Prostate gland (tissue), 2 donors: ENCODE data around the gene CHCHD4. TPM values are rescaled to one million over a fixed set of nuclear protein-coding genes. Genes with fewer than 3 reads are reported as not detected.
"Not testable (repeated sequence)": the region's sequence is repeated elsewhere in the genome, so short reads cannot be mapped to it uniquely, and the experiment has no call there.

Source experiments
- DNase-seq: peaks from one replicate; pipeline ENCODE4 v3.0.0-alpha.2; 2019; ENCODE audit warnings: low spot score
- H3K27ac ChIP-seq, 2 donors: fragments of 200-600 bp; sonication (generic); 2 replicates each; pipeline ENCODE4 v1.5.1; 2017 to 2019
- H3K27me3 ChIP-seq: fragments of 200-600 bp; sonication (generic); replicated peaks from 2 replicates; pipeline ENCODE4 v1.5.1; 2019; ENCODE audit not compliant: insufficient read depth
- H3K36me3 ChIP-seq, 2 donors: fragments of 200-600 bp; sonication (generic); 1 replicate in 1 of 2; 2 replicates in 1 of 2; pipeline versions ENCODE4 v1.5.1 to v1.8.1; 2017 to 2019
- H3K4me1 ChIP-seq: fragments of 200-600 bp; sonication (generic); replicated peaks from 2 replicates; pipeline ENCODE4 v1.5.1; 2019
- H3K4me3 ChIP-seq, 2 donors: fragments of 200-600 bp; sonication (generic); 2 replicates each; pipeline ENCODE4 v1.5.1; 2017 to 2019
- H3K9me3 ChIP-seq: fragments of 200-600 bp; sonication (generic); 2 replicates; pipeline ENCODE4 v1.5.1; 2017
- CTCF ChIP-seq, 4 experiments: fragments of 200-600 bp in 2 of 4; fragments of 450-650 bp in 2 of 4; sonication (generic) in 2 of 4; IDR thresholded peaks; 1 replicate in 3 of 4; 2 replicates in 1 of 4; pipeline ENCODE4 v1.5.1; 2016 to 2019; ENCODE audit warnings: antibody characterized with exemption in 4 of 4, mild to moderate bottlenecking in 2 of 4, moderate library complexity in 2 of 4
- POLR2A ChIP-seq: fragments of 450-650 bp; IDR thresholded peaks from one replicate; pipeline ENCODE4 v1.6.1; 2016; ENCODE audit warnings: antibody characterized with exemption, mild to moderate bottlenecking
- POLR2AphosphoS5 ChIP-seq: sonication (generic); formaldehyde crosslinking; IDR thresholded peaks from one replicate; pipeline ENCODE4 v1.6.1; 2017; ENCODE audit warnings: antibody characterized with exemption
- WGBS: methylation state at CpG from one replicate; pipeline ENCODE4 v1.1.5; 2018; 5-methylcytosine and 5-hydroxymethylcytosine counted together
- intact Hi-C: fragments of 100-400 bp; cut with DNase I; formaldehyde crosslinking; loops from one replicate; pipeline ENCODE4 v1.14.2; 2022
- total RNA-seq, 2 donors: library from RNA; depleted of rRNA; stranded (reverse); fragments of >200 nt; gene quantifications; one replicate each; pipeline ENCODE4 v1.1.0, GENCODE V29; 2016

CHCHD4 gene
- total RNA-seq, 2 donors from 2014 or later = 12.1 to 14.8 TPM

GRCh38 chr3:14092464-14092863 is 32.2 kb downstream of the CHCHD4 start:
- Histone ChIP-seq H3K27ac (no peak overlapping the region), H3K27me3 (no peaks in the 10 kb centered on the region), H3K4me1 (no peaks in the 10 kb centered on the region), H3K36me3 (no peaks in the 10 kb centered on the region), H3K9me3 (no peaks in the 10 kb centered on the region), H3K4me3 (no peak overlapping the region)
- 90% methylated on average over 2 of the region's 2 CpGs for WGBS
- no peak for DNase-seq
- TF ChIP-seq POLR2A (no peak), CTCF (IDR thresholded peaks at IDR 0.05) (no peak), POLR2AphosphoS5 (no peak)
- intact Hi-C loops = no loop called here

- H3K27ac ChIP-seq, H3K9me3 ChIP-seq, H3K36me3 ChIP-seq, H3K4me1 ChIP-seq, H3K27me3 ChIP-seq, DNase-seq, intact Hi-C loops, H3K4me3 ChIP-seq: not testable (repeated sequence)
- WGBS = 98% methylated on average over 2 of the region's 5 CpGs
Measured at GRCh38 chr3:14091959-14092358, 32.7 kb downstream of the CHCHD4 start.

GRCh38 chr3:14087461-14087860 is 37.2 kb downstream of the CHCHD4 start:
- 88% methylated on average over 5 of the region's 5 CpGs for WGBS
- H3K27me3 ChIP-seq, H3K27ac ChIP-seq, H3K4me1 ChIP-seq, H3K4me3 ChIP-seq, H3K9me3 ChIP-seq, intact Hi-C loops, H3K36me3 ChIP-seq, DNase-seq: not testable (repeated sequence)

- no peak for DNase-seq
- H3K9me3 ChIP-seq = no peaks in the 10 kb centered on the region
- intact Hi-C loops = no loop called here
- no peaks in the 10 kb centered on the region for H3K36me3 ChIP-seq
- H3K4me1 ChIP-seq = no peaks in the 10 kb centered on the region
- 87% methylated on average over 5 of the region's 5 CpGs for WGBS
- TF ChIP-seq CTCF (IDR thresholded peaks at IDR 0.05) (no peak), POLR2A (no peak), POLR2AphosphoS5 (no peak)
- no peak overlapping the region for H3K4me3 ChIP-seq
- H3K27ac ChIP-seq = no peak overlapping the region
- H3K27me3 ChIP-seq = no peaks in the 10 kb centered on the region
Measured at GRCh38 chr3:14082108-14082657, 42.5 kb downstream of the CHCHD4 start.

GRCh38 chr3:14077310-14077709 is 47.4 kb downstream of the CHCHD4 start:
- intact Hi-C loops = no loop called here
- H3K4me3 ChIP-seq = no peak overlapping the region
- H3K4me1 ChIP-seq = no peaks in the 10 kb centered on the region
- no peaks in the 10 kb centered on the region for H3K36me3 ChIP-seq
- no peaks in the 10 kb centered on the region for H3K27me3 ChIP-seq
- no peak for DNase-seq
- TF ChIP-seq POLR2AphosphoS5 (no peak), CTCF (IDR thresholded peaks at IDR 0.05) (no peak), POLR2A (no peak)
- H3K27ac ChIP-seq = no peak overlapping the region
- 97% methylated on average over 1 of the region's 1 CpG for WGBS
- no peaks in the 10 kb centered on the region for H3K9me3 ChIP-seq

GRCh38 chr3:14075233-14075632 is 49.4 kb downstream of the CHCHD4 start:
- WGBS = 81% methylated on average over 3 of the region's 3 CpGs
- DNase-seq, H3K36me3 ChIP-seq, H3K27ac ChIP-seq, H3K9me3 ChIP-seq, H3K4me1 ChIP-seq, intact Hi-C loops, H3K27me3 ChIP-seq, H3K4me3 ChIP-seq: not testable (repeated sequence)
